ENCODE results near the gene RCBTB1. TPM values are rescaled to one million over a fixed set of nuclear protein-coding genes. Genes with fewer than 3 reads are reported as not detected.
"Not testable (repeated sequence)": the region's sequence is repeated elsewhere in the genome, so short reads cannot be mapped to it uniquely, and the experiment has no call there.

The RCBTB1 gene
- total RNA-seq, 1 experiment from 2014 or later = 41.1 TPM

- Histone ChIP-seq H3K9me3 (ENCODE audit: low read length) (no peaks in the 10 kb centered on the region), H3K4me3 (ENCODE audit: low read length) (no peak overlapping the region), H3K36me3 (ENCODE audit: insufficient read depth, low read length) (peaks cover 4% of the 10 kb centered on the region; the same call in 1 of the 2 replicates), H3K4me1 (ENCODE audit: low read length) (peaks cover 19% of the 10 kb centered on the region), H3K27ac (ENCODE audit: low read length) (no peak overlapping the region), H4K20me1 (ENCODE audit: insufficient read depth, low read depth, low read length) (no peaks in the 10 kb centered on the region), H3K9me2 (replicated peaks; ENCODE audit: insufficient read depth, low read length) (no peaks in the 10 kb centered on the region), H3K27me3 (ENCODE audit: low read length) (no peaks in the 10 kb centered on the region), H3K79me2 (ENCODE audit: low read length) (peaks cover 27% of the 10 kb centered on the region), H3K9ac (ENCODE audit: low read length) (no peak overlapping the region), H3K4me2 (ENCODE audit: low read depth, low read length, poor library complexity, severe bottlenecking) (no peak overlapping the region), H2AFZ (ENCODE audit: low read length) (no peak overlapping the region)
- DNase-seq = no peak
Measured at GRCh38 chr13:49625392-49626079, 40.2 kb upstream of the RCBTB1 start.

- no peak overlapping the region for H2AFZ ChIP-seq (ENCODE audit: low read length)
- no peaks in the 10 kb centered on the region for H3K27me3 ChIP-seq (ENCODE audit: low read length)
- peaks cover 14% of the 10 kb centered on the region for H3K79me2 ChIP-seq (ENCODE audit: low read length)
- no peak for DNase-seq
- H3K4me2 ChIP-seq (ENCODE audit: low read depth, low read length, poor library complexity, severe bottlenecking) = no peak overlapping the region
- H3K9me3 ChIP-seq (ENCODE audit: low read length) = no peaks in the 10 kb centered on the region
- no peaks in the 10 kb centered on the region for H3K9me2 ChIP-seq (replicated peaks; ENCODE audit: insufficient read depth, low read length)
- no peak overlapping the region for H3K27ac ChIP-seq (ENCODE audit: low read length)
- peaks cover 23% of the 10 kb centered on the region for H3K4me1 ChIP-seq (ENCODE audit: low read length)
- no peaks in the 10 kb centered on the region for H4K20me1 ChIP-seq (ENCODE audit: insufficient read depth, low read depth, low read length)
- no peak overlapping the region for H3K9ac ChIP-seq (ENCODE audit: low read length)
- no peak overlapping the region for H3K4me3 ChIP-seq (ENCODE audit: low read length)
- H3K36me3 ChIP-seq (ENCODE audit: insufficient read depth, low read length) = no peaks in the 10 kb centered on the region
Measured at GRCh38 chr13:49624229-49624628, 38.9 kb upstream of the RCBTB1 start.

DNA sequence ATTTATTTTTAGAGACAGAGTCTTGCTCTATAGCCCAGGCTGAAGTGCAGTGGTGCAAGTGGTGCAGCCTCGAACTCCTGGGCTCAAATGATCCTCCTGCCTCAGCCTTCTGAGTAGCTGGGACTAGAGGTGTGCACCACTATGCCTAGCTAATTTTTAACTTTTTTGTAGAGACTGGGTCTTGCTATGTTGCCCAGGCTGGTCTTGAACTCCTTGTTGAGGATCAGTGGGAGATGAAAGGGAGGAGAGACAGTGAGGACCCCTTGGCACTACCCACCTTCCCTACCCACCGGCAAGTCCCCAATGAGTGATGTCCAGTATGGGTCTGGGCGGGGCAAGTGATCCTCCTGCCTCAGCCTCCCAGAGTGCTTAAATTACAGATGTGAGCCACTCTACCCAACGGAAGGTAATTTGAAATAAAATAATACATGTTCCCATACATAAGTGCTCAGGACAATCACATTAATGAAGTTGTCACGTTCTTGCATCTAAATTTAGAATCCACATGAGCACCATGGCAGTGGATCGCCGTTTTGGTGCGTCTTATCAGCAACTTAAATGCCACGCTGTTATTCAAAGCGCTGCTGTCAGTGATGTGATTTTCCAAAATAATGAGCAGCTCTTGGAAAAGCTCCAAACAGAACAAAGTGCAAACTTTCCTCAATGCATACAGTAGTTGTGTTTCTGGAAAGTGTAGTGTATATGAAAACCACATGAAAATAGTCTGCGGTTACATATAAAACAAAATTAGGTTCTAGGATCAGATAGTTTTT lies 37.0 kb upstream of the RCBTB1 start:
- Histone ChIP-seq H3K4me2 (ENCODE audit: low read depth, low read length, poor library complexity, severe bottlenecking) (no peak overlapping the region), H3K36me3 (ENCODE audit: insufficient read depth, low read length) (no peaks in the 10 kb centered on the region), H2AFZ (ENCODE audit: low read length) (no peak overlapping the region), H3K4me3 (ENCODE audit: low read length) (no peak overlapping the region), H3K27me3 (ENCODE audit: low read length) (no peaks in the 10 kb centered on the region), H3K9ac (ENCODE audit: low read length) (no peak overlapping the region), H3K9me2 (replicated peaks; ENCODE audit: insufficient read depth, low read length) (no peaks in the 10 kb centered on the region), H3K79me2 (ENCODE audit: low read length) (no peaks in the 10 kb centered on the region), H3K9me3 (ENCODE audit: low read length) (no peaks in the 10 kb centered on the region), H4K20me1 (ENCODE audit: insufficient read depth, low read depth, low read length) (no peaks in the 10 kb centered on the region), H3K27ac (ENCODE audit: low read length) (no peak overlapping the region), H3K4me1 (ENCODE audit: low read length) (peaks cover 10% of the 10 kb centered on the region)
- DNase-seq = no peak

- Histone ChIP-seq H3K36me3 (ENCODE audit: insufficient read depth, low read length) (no peaks in the 10 kb centered on the region), H3K4me2 (ENCODE audit: low read depth, low read length, poor library complexity, severe bottlenecking) (peak overlapping the region; percentile 74), H2AFZ (ENCODE audit: low read length) (peak overlapping the region; percentile 100), H3K9me3 (ENCODE audit: low read length) (no peaks in the 10 kb centered on the region), H3K27ac (ENCODE audit: low read length) (no peak overlapping the region), H3K79me2 (ENCODE audit: low read length) (no peaks in the 10 kb centered on the region), H3K4me1 (ENCODE audit: low read length) (peaks cover 10% of the 10 kb centered on the region), H4K20me1 (ENCODE audit: insufficient read depth, low read depth, low read length) (no peaks in the 10 kb centered on the region), H3K27me3 (ENCODE audit: low read length) (no peaks in the 10 kb centered on the region), H3K9me2 (replicated peaks; ENCODE audit: insufficient read depth, low read length) (no peaks in the 10 kb centered on the region), H3K9ac (ENCODE audit: low read length) (peak overlapping the region; percentile 67), H3K4me3 (ENCODE audit: low read length) (peak overlapping the region; percentile 67)
- peak; percentile 81 for DNase-seq
Measured at GRCh38 chr13:49620170-49620621, 34.8 kb upstream of the RCBTB1 start.

DNA sequence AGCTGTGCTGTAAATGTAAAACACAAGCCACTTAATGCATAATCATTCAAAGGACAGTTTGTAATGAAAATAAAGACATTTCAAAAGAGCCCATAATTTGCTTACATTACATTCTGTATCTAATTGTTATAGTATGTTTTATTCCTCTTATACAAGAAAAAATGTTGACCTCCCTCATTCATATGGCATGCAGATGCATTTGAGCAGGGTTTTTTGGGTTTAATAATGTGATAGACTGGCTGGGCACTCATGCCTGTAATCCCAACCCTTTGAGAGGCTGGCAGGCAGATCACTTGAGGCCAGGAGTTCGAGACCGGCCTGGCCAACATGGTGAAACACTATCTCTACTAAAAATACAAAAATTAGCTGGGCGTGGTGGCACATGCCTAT lies 31.3 kb upstream of the RCBTB1 start:
- no peaks in the 10 kb centered on the region for H3K9me2 ChIP-seq (replicated peaks; ENCODE audit: insufficient read depth, low read length)
- H3K9me3 ChIP-seq (ENCODE audit: low read length) = no peaks in the 10 kb centered on the region
- DNase-seq = no peak
- no peaks in the 10 kb centered on the region for H3K79me2 ChIP-seq (ENCODE audit: low read length)
- H2AFZ ChIP-seq (ENCODE audit: low read length) = no peak overlapping the region
- H3K4me2 ChIP-seq (ENCODE audit: low read depth, low read length, poor library complexity, severe bottlenecking) = no peak overlapping the region
- H3K4me3 ChIP-seq (ENCODE audit: low read length) = no peak overlapping the region
- H3K27me3 ChIP-seq (ENCODE audit: low read length) = no peaks in the 10 kb centered on the region
- H3K27ac ChIP-seq (ENCODE audit: low read length) = no peak overlapping the region
- H4K20me1 ChIP-seq (ENCODE audit: insufficient read depth, low read depth, low read length) = no peaks in the 10 kb centered on the region
- peaks cover 10% of the 10 kb centered on the region for H3K4me1 ChIP-seq (ENCODE audit: low read length)
- no peaks in the 10 kb centered on the region for H3K36me3 ChIP-seq (ENCODE audit: insufficient read depth, low read length)
- H3K9ac ChIP-seq (ENCODE audit: low read length) = no peak overlapping the region

GRCh38 chr13:49615836-49616675 lies 30.7 kb upstream of the RCBTB1 start:
- Histone ChIP-seq H3K9me2 (replicated peaks; ENCODE audit: insufficient read depth, low read length) (no peaks in the 10 kb centered on the region), H4K20me1 (ENCODE audit: insufficient read depth, low read depth, low read length) (no peaks in the 10 kb centered on the region), H3K36me3 (ENCODE audit: insufficient read depth, low read length) (no peaks in the 10 kb centered on the region), H3K9ac (ENCODE audit: low read length) (no peak overlapping the region), H3K79me2 (ENCODE audit: low read length) (no peaks in the 10 kb centered on the region), H3K4me2 (ENCODE audit: low read depth, low read length, poor library complexity, severe bottlenecking) (no peak overlapping the region), H2AFZ (ENCODE audit: low read length) (no peak overlapping the region), H3K4me3 (ENCODE audit: low read length) (no peak overlapping the region), H3K27me3 (ENCODE audit: low read length) (no peaks in the 10 kb centered on the region), H3K9me3 (ENCODE audit: low read length) (no peaks in the 10 kb centered on the region), H3K27ac (ENCODE audit: low read length) (no peak overlapping the region), H3K4me1 (ENCODE audit: low read length) (peaks cover 10% of the 10 kb centered on the region)
- DNase-seq = no peak

DNA sequence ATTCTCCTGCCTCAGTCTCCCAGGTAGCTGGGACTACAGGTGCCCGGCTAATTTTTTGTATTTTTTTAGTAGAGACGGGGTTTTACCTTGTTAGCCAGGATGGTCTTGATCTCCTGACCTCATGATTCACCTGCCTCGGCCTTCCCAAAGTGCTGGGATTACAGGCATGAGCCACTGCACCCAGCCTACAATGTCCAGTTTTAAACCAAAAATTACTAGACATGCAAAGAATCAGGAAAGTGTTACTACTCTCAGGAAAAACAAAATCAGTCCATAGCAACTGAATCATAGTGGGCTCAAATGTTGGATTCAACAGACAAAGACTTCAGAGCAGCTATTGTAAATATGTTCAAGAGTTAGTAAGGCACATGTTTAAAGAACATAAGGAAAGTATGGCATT lies 26.7 kb upstream of the RCBTB1 start:
- not testable (repeated sequence) for H3K9ac ChIP-seq (ENCODE audit: low read length); H4K20me1 ChIP-seq (ENCODE audit: insufficient read depth, low read depth, low read length); H3K27ac ChIP-seq (ENCODE audit: low read length); H3K36me3 ChIP-seq (ENCODE audit: insufficient read depth, low read length); DNase-seq; H3K27me3 ChIP-seq (ENCODE audit: low read length); H3K4me3 ChIP-seq (ENCODE audit: low read length); H3K79me2 ChIP-seq (ENCODE audit: low read length); H3K4me2 ChIP-seq (ENCODE audit: low read depth, low read length, poor library complexity, severe bottlenecking); H2AFZ ChIP-seq (ENCODE audit: low read length); H3K9me2 ChIP-seq (replicated peaks; ENCODE audit: insufficient read depth, low read length); H3K9me3 ChIP-seq (ENCODE audit: low read length)
- peaks cover 23% of the 10 kb centered on the region for H3K4me1 ChIP-seq (ENCODE audit: low read length)

GRCh38 chr13:49610176-49610575 lies 24.8 kb upstream of the RCBTB1 start:
- Histone ChIP-seq H3K27ac (ENCODE audit: low read length) (no peak overlapping the region), H3K4me3 (ENCODE audit: low read length) (no peak overlapping the region), H3K36me3 (ENCODE audit: insufficient read depth, low read length) (no peaks in the 10 kb centered on the region), H2AFZ (ENCODE audit: low read length) (no peak overlapping the region), H3K4me1 (ENCODE audit: low read length) (peaks cover 27% of the 10 kb centered on the region), H3K79me2 (ENCODE audit: low read length) (no peaks in the 10 kb centered on the region), H4K20me1 (ENCODE audit: insufficient read depth, low read depth, low read length) (no peaks in the 10 kb centered on the region), H3K4me2 (ENCODE audit: low read depth, low read length, poor library complexity, severe bottlenecking) (no peak overlapping the region), H3K27me3 (ENCODE audit: low read length) (no peaks in the 10 kb centered on the region), H3K9me2 (replicated peaks; ENCODE audit: insufficient read depth, low read length) (no peaks in the 10 kb centered on the region), H3K9me3 (ENCODE audit: low read length) (no peaks in the 10 kb centered on the region), H3K9ac (ENCODE audit: low read length) (no peak overlapping the region)
- no peak for DNase-seq

Measured in Karpas-422 (cell line).